Tibial nerve (tissue), 4 donors: ENCODE results near the gene ENPP1.

Source experiments
- EP300 ChIP-seq, 2 donors: sonication (generic); formaldehyde crosslinking; IDR thresholded peaks; one replicate each; pipeline ENCODE4 v1.6.1; 2017; ENCODE audit warnings: antibody characterized with exemption in 2 of 2, mild to moderate bottlenecking in 1 of 2
- POLR2A ChIP-seq, 2 donors: fragments of 450-650 bp; IDR thresholded peaks; one replicate each; pipeline ENCODE4 v1.6.1; 2017; ENCODE audit warnings: antibody characterized with exemption in 2 of 2, mild to moderate bottlenecking in 2 of 2, moderate library complexity in 2 of 2
- TF ChIP-seq, protein P1 (sequence below), 5 experiments: fragments of 200-600 bp in 3 of 5; fragments of 450-650 bp in 2 of 5; sonication (generic) in 3 of 5; IDR thresholded peaks; one replicate each; pipeline ENCODE4 v1.5.1; 2016 to 2019; ENCODE audit warnings: antibody characterized with exemption in 5 of 5, mild to moderate bottlenecking in 3 of 5, moderate library complexity in 2 of 5

DNA sequence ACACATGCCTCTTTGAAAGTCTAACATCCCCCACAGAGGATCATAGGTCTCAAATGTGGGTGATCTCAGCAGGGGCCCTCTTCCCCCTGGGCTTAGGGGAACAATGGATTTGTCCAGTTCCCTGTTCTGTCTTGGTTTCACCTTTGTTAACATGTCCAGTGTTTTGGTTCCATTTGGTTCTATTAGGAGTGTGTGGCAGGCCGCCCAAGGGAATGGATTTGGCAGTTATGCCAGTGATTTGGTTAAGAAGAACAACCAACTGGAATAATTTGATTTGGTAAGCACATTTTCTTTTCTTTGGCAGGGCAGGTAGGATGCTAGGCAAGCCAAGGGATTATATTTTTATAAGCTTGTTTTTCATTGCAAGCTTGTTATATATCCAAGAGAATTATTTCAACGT, 28.5 kb upstream of the ENPP1 start:
- TF ChIP-seq EP300 (IDR thresholded peaks at IDR 0.05) = no peak
- TF ChIP-seq, protein P1, sequence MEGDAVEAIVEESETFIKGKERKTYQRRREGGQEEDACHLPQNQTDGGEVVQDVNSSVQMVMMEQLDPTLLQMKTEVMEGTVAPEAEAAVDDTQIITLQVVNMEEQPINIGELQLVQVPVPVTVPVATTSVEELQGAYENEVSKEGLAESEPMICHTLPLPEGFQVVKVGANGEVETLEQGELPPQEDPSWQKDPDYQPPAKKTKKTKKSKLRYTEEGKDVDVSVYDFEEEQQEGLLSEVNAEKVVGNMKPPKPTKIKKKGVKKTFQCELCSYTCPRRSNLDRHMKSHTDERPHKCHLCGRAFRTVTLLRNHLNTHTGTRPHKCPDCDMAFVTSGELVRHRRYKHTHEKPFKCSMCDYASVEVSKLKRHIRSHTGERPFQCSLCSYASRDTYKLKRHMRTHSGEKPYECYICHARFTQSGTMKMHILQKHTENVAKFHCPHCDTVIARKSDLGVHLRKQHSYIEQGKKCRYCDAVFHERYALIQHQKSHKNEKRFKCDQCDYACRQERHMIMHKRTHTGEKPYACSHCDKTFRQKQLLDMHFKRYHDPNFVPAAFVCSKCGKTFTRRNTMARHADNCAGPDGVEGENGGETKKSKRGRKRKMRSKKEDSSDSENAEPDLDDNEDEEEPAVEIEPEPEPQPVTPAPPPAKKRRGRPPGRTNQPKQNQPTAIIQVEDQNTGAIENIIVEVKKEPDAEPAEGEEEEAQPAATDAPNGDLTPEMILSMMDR (IDR thresholded peaks at IDR 0.05) = no peak
- TF ChIP-seq POLR2A (IDR thresholded peaks at IDR 0.05) = no peak
